Esophagus mucosa (tissue), 1 donor: ENCODE results near the gene CDK11B. TPM values are rescaled to one million over a fixed set of nuclear protein-coding genes. Genes with fewer than 3 reads are reported as not detected.
"Not testable (repeated sequence)": the region's sequence is repeated elsewhere in the genome, so short reads cannot be mapped to it uniquely, and the experiment has no call there.

Source experiments
- ATAC-seq: fragments of 200-7000 bp; cut with Tn5 transposase; one replicate; pipeline ENCODE4 v1.9.1; 2020
- total RNA-seq: library from RNA; stranded (reverse); gene quantifications from one replicate; pipeline ENCODE4 v1.2.4, GENCODE V29; 2023
- donor health status: DM: yes; HTN: yes; CAD: no.

CDK11B gene
- total RNA-seq, 1 donor from 2014 or later = 10.9 TPM

GRCh38 chr1:1647567-1648241 lies 11.1 kb downstream of the CDK11B start:
- ATAC-seq = not testable (repeated sequence)

- ATAC-seq = not testable (repeated sequence)
Measured at GRCh38 chr1:1646326-1646725, 12.5 kb downstream of the CDK11B start.

- ATAC-seq = peak; percentile 21
Measured at GRCh38 chr1:1640711-1641461, 17.9 kb downstream of the CDK11B start.

GRCh38 chr1:1640081-1640480 lies 18.7 kb downstream of the CDK11B start:
- ATAC-seq = not testable (repeated sequence)

GRCh38 chr1:1639368-1639767 lies 19.4 kb downstream of the CDK11B start:
- not testable (repeated sequence) for ATAC-seq

- not testable (repeated sequence) for ATAC-seq
Measured at GRCh38 chr1:1638528-1638927, 20.3 kb downstream of the CDK11B start.

GRCh38 chr1:1637479-1637875 lies 21.3 kb downstream of the CDK11B start:
- not testable (repeated sequence) for ATAC-seq

GRCh38 chr1:1636621-1637478 lies 22.0 kb downstream of the CDK11B start:
- ATAC-seq = not testable (repeated sequence)

- not testable (repeated sequence) for ATAC-seq
Measured at GRCh38 chr1:1634613-1635012, 24.2 kb downstream of the CDK11B start.

- not testable (repeated sequence) for ATAC-seq
Measured at GRCh38 chr1:1633409-1633808, 25.4 kb downstream of the CDK11B start.

GRCh38 chr1:1631782-1632420 lies 26.9 kb downstream of the CDK11B start, which contains the start of gene MMP23B:
TSS of gene MMP23B (plus strand) at chr1:1632173. CDS start at chr1:1632219, 46 bp downstream.
- no peak for ATAC-seq

- no peak for ATAC-seq
Measured at GRCh38 chr1:1630965-1631781, 27.6 kb downstream of the CDK11B start.

- no peak for ATAC-seq
Measured at GRCh38 chr1:1630191-1630964, 28.4 kb downstream of the CDK11B start.

- no peak for ATAC-seq
Measured at GRCh38 chr1:1629430-1630190, 29.2 kb downstream of the CDK11B start.

GRCh38 chr1:1628754-1629429 lies 29.9 kb downstream of the CDK11B start:
- peak; percentile 52 for ATAC-seq

GRCh38 chr1:1627829-1628753 lies 30.7 kb downstream of the CDK11B start:
- ATAC-seq = peak; percentile 5

GRCh38 chr1:1627261-1627828 lies 31.5 kb downstream of the CDK11B start:
- peak; percentile 81 for ATAC-seq
